Measurements from ENCODE around the gene OR10A5. TPM values are rescaled to one million over a fixed set of nuclear protein-coding genes. Genes with fewer than 3 reads are reported as not detected.

Gene OR10A5
- total RNA-seq, 1 donor from 2014 or later, result not detected

DNA sequence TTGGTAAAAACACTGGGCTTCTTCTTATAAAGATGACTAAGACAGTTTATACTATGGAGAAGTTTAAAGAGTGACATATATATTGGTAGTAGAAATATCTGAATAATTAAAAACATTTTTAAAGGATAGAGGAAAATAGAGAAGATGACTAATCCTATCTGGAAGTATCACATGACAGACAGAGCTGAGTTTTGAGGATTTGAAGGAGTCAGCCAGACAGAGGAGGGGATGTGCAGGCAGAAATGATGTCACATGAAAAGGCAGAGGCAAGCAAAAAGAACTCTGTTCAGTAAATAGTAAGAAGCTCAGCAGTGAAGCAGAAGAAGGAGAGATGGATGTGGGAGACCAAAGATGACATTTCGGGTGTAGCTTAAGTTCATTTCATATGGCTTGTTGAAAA is 19.0 kb downstream of the OR10A5 start:
- DNase-seq (ENCODE audit: low spot score), result no peak
- Mint-ChIP-seq H3K27me3 (ENCODE audit: insufficient read depth, low read depth) (peaks cover 3% of the 10 kb centered on the region), H3K36me3 (no peaks in the 10 kb centered on the region), H3K4me1 (no peaks in the 10 kb centered on the region), H3K4me3 (no peak overlapping the region), H3K9me3 (peaks cover 2% of the 10 kb centered on the region), H3K27ac (no peak overlapping the region)
- H4K20me1 ChIP-seq (ENCODE audit: low read depth), result no peaks in the 10 kb centered on the region
- no peaks in the 10 kb centered on the region for H3K9me3 ChIP-seq (ENCODE audit: low read depth)
- peaks cover 3% of the 10 kb centered on the region for H3F3A ChIP-seq (ENCODE audit: low read depth)
- no peak overlapping the region for H3K9ac ChIP-seq
- H3K4me1 ChIP-seq, result no peaks in the 10 kb centered on the region
- TF ChIP-seq CTCF (IDR thresholded peaks at IDR 0.05), result no peak
- no peak for TF ChIP-seq EZH2phosphoT487 (IDR thresholded peaks at IDR 0.05)
- no peak for TF ChIP-seq EZH2 (IDR thresholded peaks at IDR 0.05)
- no peaks in the 10 kb centered on the region for H3K79me2 ChIP-seq (ENCODE audit: low read depth)
- H3K4me2 ChIP-seq, result no peak overlapping the region
- H3K4me3 ChIP-seq, result no peak overlapping the region
- H3K36me3 ChIP-seq, result no peaks in the 10 kb centered on the region
- no peaks in the 10 kb centered on the region for H3K27me3 ChIP-seq
- no peak overlapping the region for H2AFZ ChIP-seq (replicated peaks)
- H3K27ac ChIP-seq, result no peak overlapping the region

- Histone ChIP-seq H3K79me2 (ENCODE audit: low read depth) (no peaks in the 10 kb centered on the region), H3K9me3 (ENCODE audit: low read depth) (no peaks in the 10 kb centered on the region), H3K4me3 (no peak overlapping the region), H2AFZ (replicated peaks) (no peak overlapping the region), H3K27ac (no peak overlapping the region), H3K4me1 (no peaks in the 10 kb centered on the region), H3F3A (ENCODE audit: low read depth) (no peaks in the 10 kb centered on the region), H3K4me2 (no peak overlapping the region), H4K20me1 (ENCODE audit: low read depth) (no peaks in the 10 kb centered on the region), H3K9ac (no peak overlapping the region), H3K27me3 (no peaks in the 10 kb centered on the region), H3K36me3 (no peaks in the 10 kb centered on the region)
- no peak for DNase-seq (ENCODE audit: low spot score)
- Mint-ChIP-seq H3K9me3 (no peaks in the 10 kb centered on the region), H3K4me1 (no peaks in the 10 kb centered on the region), H3K4me3 (no peak overlapping the region), H3K27me3 (ENCODE audit: insufficient read depth, low read depth) (no peaks in the 10 kb centered on the region), H3K27ac (no peak overlapping the region), H3K36me3 (no peaks in the 10 kb centered on the region)
- TF ChIP-seq EZH2phosphoT487 (IDR thresholded peaks at IDR 0.05) (no peak), EZH2 (IDR thresholded peaks at IDR 0.05) (no peak), CTCF (IDR thresholded peaks at IDR 0.05) (no peak)
Measured at GRCh38 chr11:6871278-6871677, 25.8 kb downstream of the OR10A5 start.

DNA sequence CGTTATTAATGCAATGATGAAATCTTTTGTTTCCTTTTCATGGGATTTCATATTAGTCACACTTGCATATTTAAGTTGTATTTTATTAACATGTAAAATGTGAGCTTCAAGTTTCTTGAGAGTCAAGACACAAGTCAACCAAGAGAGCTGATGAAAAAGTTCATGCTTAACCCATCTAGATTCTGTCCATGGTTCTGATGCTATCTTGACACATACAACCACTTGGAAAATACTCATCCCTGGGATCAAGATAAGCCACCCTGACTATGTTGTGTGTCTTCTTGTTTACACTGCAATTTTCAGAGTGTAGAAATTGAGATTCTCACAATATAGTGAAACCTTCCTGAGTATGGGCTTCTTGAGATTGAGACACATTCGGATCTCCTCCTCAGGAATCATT is 30.3 kb downstream of the OR10A5 start:
- H2AFZ ChIP-seq (replicated peaks), result no peak overlapping the region
- H3K27me3 ChIP-seq, result no peaks in the 10 kb centered on the region
- no peaks in the 10 kb centered on the region for H3K9me3 Mint-ChIP-seq
- H3F3A ChIP-seq (ENCODE audit: low read depth), result no peaks in the 10 kb centered on the region
- no peak overlapping the region for H3K9ac ChIP-seq
- no peaks in the 10 kb centered on the region for H3K9me3 ChIP-seq (ENCODE audit: low read depth)
- no peak overlapping the region for H3K4me3 Mint-ChIP-seq
- H4K20me1 ChIP-seq (ENCODE audit: low read depth), result no peaks in the 10 kb centered on the region
- H3K4me1 ChIP-seq, result no peaks in the 10 kb centered on the region
- no peaks in the 10 kb centered on the region for H3K36me3 ChIP-seq
- TF ChIP-seq CTCF (IDR thresholded peaks at IDR 0.05) (no peak), EZH2 (IDR thresholded peaks at IDR 0.05) (no peak)
- no peak overlapping the region for H3K4me3 ChIP-seq
- H3K36me3 Mint-ChIP-seq, result no peaks in the 10 kb centered on the region
- H3K27ac ChIP-seq, result no peak overlapping the region
- H3K27ac Mint-ChIP-seq, result no peak overlapping the region
- no peaks in the 10 kb centered on the region for H3K79me2 ChIP-seq (ENCODE audit: low read depth)
- no peak overlapping the region for H3K4me2 ChIP-seq
- H3K27me3 Mint-ChIP-seq (ENCODE audit: insufficient read depth, low read depth), result peaks cover 2% of the 10 kb centered on the region
- no peak for DNase-seq (ENCODE audit: low spot score)
- no peaks in the 10 kb centered on the region for H3K4me1 Mint-ChIP-seq

DNA sequence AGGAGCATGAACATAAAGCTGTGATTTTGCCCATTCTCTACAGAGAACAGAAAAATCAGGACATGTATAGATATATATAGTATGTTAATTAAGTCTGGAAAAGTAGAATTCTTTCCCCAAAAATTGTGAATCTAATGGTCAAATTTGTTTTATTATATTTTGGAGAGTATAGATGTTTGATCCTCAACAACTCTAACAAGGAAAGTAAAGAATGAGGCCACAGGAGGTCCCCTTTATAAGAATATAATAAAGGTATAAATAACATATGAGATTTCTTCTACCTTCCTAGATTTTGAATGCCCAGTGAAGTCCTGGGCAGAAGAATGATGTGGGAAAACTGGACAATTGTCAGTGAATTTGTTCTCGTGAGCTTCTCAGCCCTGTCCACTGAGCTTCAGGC is 30.8 kb downstream of the OR10A5 start, which contains the start of gene OR10A4:
OR10A4 (plus strand) TSS at position 301 of the 400 bp plus-strand sequence; CDS start at position 324, 23 bp downstream.
- no peak within 1 kb of the TSS for H3K27ac Mint-ChIP-seq
- TF ChIP-seq EZH2phosphoT487 (IDR thresholded peaks at IDR 0.05) (no peak), EZH2 (IDR thresholded peaks at IDR 0.05) (no peak), CTCF (IDR thresholded peaks at IDR 0.05) (no peak)
- no peaks in the 10 kb centered on the region for H3K79me2 ChIP-seq (ENCODE audit: low read depth)
- no peaks in the 10 kb centered on the region for H3K9me3 Mint-ChIP-seq
- H4K20me1 ChIP-seq (ENCODE audit: low read depth), result no peaks in the 10 kb centered on the region
- no peaks in the 10 kb centered on the region for H3K36me3 ChIP-seq
- no peaks in the 10 kb centered on the region for H3K27me3 ChIP-seq
- H3K9me3 ChIP-seq (ENCODE audit: low read depth), result no peaks in the 10 kb centered on the region
- H3K9ac ChIP-seq, result no peak within 1 kb of the TSS
- no peaks in the 10 kb centered on the region for H3K36me3 Mint-ChIP-seq
- H3K4me3 ChIP-seq, result no peak within 1 kb of the TSS
- H3K4me2 ChIP-seq, result no peak within 1 kb of the TSS
- peaks cover 2% of the 10 kb centered on the region for H3K27me3 Mint-ChIP-seq (ENCODE audit: insufficient read depth, low read depth)
- H3K4me3 Mint-ChIP-seq, result no peak within 1 kb of the TSS
- no peak within 1 kb of the TSS for H3K27ac ChIP-seq
- no peaks in the 10 kb centered on the region for H3K4me1 Mint-ChIP-seq
- no peaks in the 10 kb centered on the region for H3F3A ChIP-seq (ENCODE audit: low read depth)
- H2AFZ ChIP-seq (replicated peaks), result no peak within 1 kb of the TSS
- no peaks in the 10 kb centered on the region for H3K4me1 ChIP-seq
- DNase-seq (ENCODE audit: low spot score), result no peak

Measured in neural progenitor cell (in vitro differentiated cells).